Measurements from ENCODE around the gene YIF1A.
"Not testable (repeated sequence)": the region's sequence is repeated elsewhere in the genome, so short reads cannot be mapped to it uniquely, and the experiment has no call there.

The YIF1A gene

GRCh38 chr11:66311470-66311964 is 22.6 kb upstream of the YIF1A start:
- no peak for DNase-seq

- not testable (repeated sequence) for DNase-seq
These were observed 22.0 kb upstream of the YIF1A start for GRCh38 chr11:66310803-66311440.

- DNase-seq: no peak
These were observed 21.4 kb upstream of the YIF1A start for GRCh38 chr11:66310324-66310723.

GRCh38 chr11:66309475-66309874 is 20.5 kb upstream of the YIF1A start:
- no peak for DNase-seq

GRCh38 chr11:66302656-66303055 is 13.7 kb upstream of the YIF1A start:
- DNase-seq: no peak

- DNase-seq: no peak
These were observed 10.2 kb upstream of the YIF1A start for GRCh38 chr11:66299186-66299585.

GRCh38 chr11:66297610-66298009 is 8.7 kb upstream of the YIF1A start:
- no peak for DNase-seq

GRCh38 chr11:66294626-66295620 is 6.0 kb upstream of the YIF1A start:
- no peak for DNase-seq

- no peak for DNase-seq
These were observed 5.1 kb upstream of the YIF1A start for GRCh38 chr11:66293777-66294625.

- no peak for DNase-seq
These were observed 4.4 kb upstream of the YIF1A start for GRCh38 chr11:66293352-66293751.

- no peak for DNase-seq
These were observed 3.8 kb upstream of the YIF1A start for GRCh38 chr11:66292543-66293332.

GRCh38 chr11:66291706-66292542 is 3.0 kb upstream of the YIF1A start, which contains the start of gene TMEM151A:
TSS of gene TMEM151A (plus strand) at chr11:66291894. CDS start at chr11:66292014, 120 bp downstream.
- no peak for DNase-seq

GRCh38 chr11:66291303-66291705 is 2.4 kb upstream of the YIF1A start:
- no peak for DNase-seq

GRCh38 chr11:66290330-66290621 is 1.3 kb upstream of the YIF1A start:
- no peak for DNase-seq

GRCh38 chr11:66289548-66290329 is 796 bp upstream of the YIF1A start:
- no peak for DNase-seq

GRCh38 chr11:66287889-66288670 is 863 bp downstream of the YIF1A start:
- DNase-seq: no peak

- DNase-seq: no peak
These were observed 1.6 kb downstream of the YIF1A start for GRCh38 chr11:66287211-66287888.

GRCh38 chr11:66286699-66287098 is 2.2 kb downstream of the YIF1A start:
- no peak for DNase-seq

Measured in fibroblast of skin of right biceps (primary cell).